Left ventricle myocardium inferior (tissue), 1 donor: ENCODE data around the gene NXPH4. TPM values are rescaled to one million over a fixed set of nuclear protein-coding genes. Genes with fewer than 3 reads are reported as not detected.

Experiments
- DNase-seq: peaks from one replicate; pipeline ENCODE4 v3.0.0-alpha.2; 2020
- H3K27ac ChIP-seq: fragments of 200-600 bp; replicated peaks from 2 replicates; pipeline ENCODE4 v1.8.0; 2021
- H3K27me3 ChIP-seq: fragments of 200-600 bp; 2 replicates; pipeline ENCODE4 v1.8.0; 2021; ENCODE audit warnings: low read depth
- H3K36me3 ChIP-seq: fragments of 200-600 bp; 2 replicates; pipeline ENCODE4 v1.8.0; 2021
- H3K4me1 ChIP-seq: fragments of 200-600 bp; 2 replicates; pipeline ENCODE4 v1.8.0; 2021
- H3K4me3 ChIP-seq: fragments of 200-600 bp; 2 replicates; pipeline ENCODE4 v1.8.0; 2021; ENCODE audit warnings: mild to moderate bottlenecking, moderate library complexity
- H3K9me3 ChIP-seq: fragments of 200-600 bp; replicated peaks from 2 replicates; pipeline ENCODE4 v1.8.0; 2021
- CTCF ChIP-seq: fragments of 200-600 bp; IDR thresholded peaks from 2 replicates; pipeline ENCODE4 v1.8.0; 2021; ENCODE audit warnings: antibody characterized with exemption, mild to moderate bottlenecking, borderline replicate concordance
- intact Hi-C: fragments of 100-400 bp; cut with micrococcal nuclease; formaldehyde crosslinking; loops from one replicate; pipeline ENCODE4 v1.11.0; 2022
- total RNA-seq: library from RNA; stranded (reverse); fragmentation: NEBNext Ultra II Directional; extraction: Animal tissue kit (Norgen Biotek cat#: 25700); gene quantifications from one replicate; pipeline ENCODE4 v1.2.1, GENCODE V29; 2021
- donor health status: DM: no; HTN: yes; CAD: no; lungs with severe emphysema.

The NXPH4 gene
- total RNA-seq, 1 donor from 2014 or later = 0.44 TPM

DNA sequence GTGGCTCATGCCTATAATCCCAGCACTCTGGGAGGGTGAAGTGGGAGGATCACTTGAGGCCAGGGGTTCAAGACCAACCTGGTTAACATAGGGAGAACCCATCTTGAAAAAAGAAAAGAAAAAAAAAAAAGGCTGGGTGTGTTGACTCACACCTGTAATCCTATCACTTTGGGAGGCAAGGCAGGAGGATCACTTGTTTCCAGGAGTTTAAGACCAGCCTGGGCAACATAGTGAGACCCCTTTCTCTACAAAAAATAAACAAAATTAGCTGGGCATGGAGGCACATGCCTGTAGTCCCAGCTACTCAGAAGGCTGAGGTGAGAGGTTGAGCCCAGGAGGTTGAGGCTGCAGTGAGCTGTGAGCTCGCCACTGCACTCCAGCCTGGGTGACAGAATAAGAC lies 46.2 kb upstream of the NXPH4 start:
- intact Hi-C loops = no loop called here
- Histone ChIP-seq H3K27me3 (no peaks in the 10 kb centered on the region), H3K4me3 (no peak overlapping the region), H3K36me3 (peaks cover 66% of the 10 kb centered on the region), H3K27ac (no peak overlapping the region), H3K9me3 (no peaks in the 10 kb centered on the region), H3K4me1 (no peaks in the 10 kb centered on the region)
- no peak for TF ChIP-seq CTCF
- no peak for DNase-seq

GRCh38 chr12:57170927-57171326 lies 45.7 kb upstream of the NXPH4 start:
- Histone ChIP-seq H3K36me3 (peaks cover 66% of the 10 kb centered on the region), H3K27ac (peak overlapping the region; percentile 19), H3K4me3 (no peak overlapping the region), H3K9me3 (no peaks in the 10 kb centered on the region), H3K4me1 (no peaks in the 10 kb centered on the region), H3K27me3 (no peaks in the 10 kb centered on the region)
- intact Hi-C loops = no loop called here
- no peak for TF ChIP-seq CTCF
- DNase-seq = no peak

- no peaks in the 10 kb centered on the region for H3K27me3 ChIP-seq
- no peak for TF ChIP-seq CTCF
- H3K27ac ChIP-seq = peak overlapping the region; percentile 19
- H3K9me3 ChIP-seq = no peaks in the 10 kb centered on the region
- H3K4me3 ChIP-seq = no peak overlapping the region
- H3K36me3 ChIP-seq = peaks cover 66% of the 10 kb centered on the region
- DNase-seq = no peak
- H3K4me1 ChIP-seq = no peaks in the 10 kb centered on the region
- intact Hi-C loops = no loop called here
Measured at GRCh38 chr12:57171668-57172067, 44.9 kb upstream of the NXPH4 start.

DNA sequence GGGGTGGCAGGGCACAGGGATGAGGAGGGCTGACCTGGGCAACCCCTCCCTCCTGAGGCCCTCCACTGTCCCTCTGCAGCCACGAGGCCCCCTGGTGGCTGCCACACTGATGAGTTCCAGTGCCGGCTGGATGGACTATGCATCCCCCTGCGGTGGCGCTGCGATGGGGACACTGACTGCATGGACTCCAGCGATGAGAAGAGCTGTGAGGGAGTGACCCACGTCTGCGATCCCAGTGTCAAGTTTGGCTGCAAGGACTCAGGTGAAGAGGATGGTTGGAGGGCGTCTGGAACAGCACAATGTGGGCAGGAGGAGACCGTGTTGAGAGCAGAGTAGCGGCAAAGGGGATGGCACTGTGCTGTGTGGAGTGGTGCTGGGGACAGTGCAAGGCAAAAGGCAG lies 43.5 kb upstream of the NXPH4 start:
- peaks cover 66% of the 10 kb centered on the region for H3K36me3 ChIP-seq
- no peak for DNase-seq
- no peaks in the 10 kb centered on the region for H3K27me3 ChIP-seq
- no peaks in the 10 kb centered on the region for H3K4me1 ChIP-seq
- TF ChIP-seq CTCF = peak; percentile 69
- intact Hi-C loops = no loop called here
- H3K4me3 ChIP-seq = no peak overlapping the region
- H3K9me3 ChIP-seq = no peaks in the 10 kb centered on the region
- H3K27ac ChIP-seq = no peak overlapping the region

- H3K27ac ChIP-seq = no peak overlapping the region
- no peak overlapping the region for H3K4me3 ChIP-seq
- intact Hi-C loops = no loop called here
- no peaks in the 10 kb centered on the region for H3K9me3 ChIP-seq
- no peak for TF ChIP-seq CTCF
- no peaks in the 10 kb centered on the region for H3K27me3 ChIP-seq
- peaks cover 66% of the 10 kb centered on the region for H3K36me3 ChIP-seq
- no peak for DNase-seq
- H3K4me1 ChIP-seq = no peaks in the 10 kb centered on the region
Measured at GRCh38 chr12:57173683-57174082, 42.9 kb upstream of the NXPH4 start.
